Lower lobe of right lung (tissue), 2 donors: ENCODE results near the gene TFAP2E. TPM values are rescaled to one million over a fixed set of nuclear protein-coding genes. Genes with fewer than 3 reads are reported as not detected.

Experiments used
- ATAC-seq, 2 donors: fragments of 200-7000 bp; cut with Tn5 transposase; one replicate each; pipeline ENCODE4 v1.9.1; 2020 to 2022; ENCODE audit warnings: mild to moderate bottlenecking in 2 of 2, moderate library complexity in 2 of 2
- DNase-seq: peaks from one replicate; pipeline ENCODE4 v3.0.0-alpha.2; 2020
- H3K27ac ChIP-seq: fragments of 200-600 bp; one replicate; pipeline ENCODE4 v1.8.0; 2022
- H3K27me3 ChIP-seq: fragments of 200-600 bp; one replicate; pipeline ENCODE4 v1.8.0; 2022; ENCODE audit warnings: low read depth
- H3K36me3 ChIP-seq: fragments of 200-600 bp; one replicate; pipeline ENCODE4 v1.8.0; 2022; ENCODE audit warnings: mild to moderate bottlenecking
- H3K4me1 ChIP-seq: fragments of 200-600 bp; one replicate; pipeline ENCODE4 v1.8.0; 2022
- H3K4me3 ChIP-seq: fragments of 200-600 bp; one replicate; pipeline ENCODE4 v1.8.0; 2022; ENCODE audit warnings: mild to moderate bottlenecking
- H3K9me3 ChIP-seq: fragments of 200-600 bp; one replicate; pipeline ENCODE4 v1.8.0; 2022
- intact Hi-C: fragments of 100-400 bp; cut with DNase I; formaldehyde crosslinking; loops from one replicate; pipeline ENCODE4 v1.11.0; 2022
- total RNA-seq: library from RNA; stranded (reverse); fragmentation: NEBNext Ultra II Directional; extraction: Animal tissue kit (Norgen Biotek cat#: 25700); gene quantifications from one replicate; pipeline ENCODE4 v1.2.1, GENCODE V29; 2021
- TF ChIP-seq, protein P1 (sequence below): fragments of 200-600 bp; IDR thresholded peaks from one replicate; pipeline ENCODE4 v1.8.0; 2022; ENCODE audit warnings: antibody characterized with exemption, mild to moderate bottlenecking
- donor health status: DM: no; HTN: yes; CAD: no; lungs with severe emphysema.

Gene TFAP2E
- total RNA-seq, 1 donor from 2014 or later, result 2.2 TPM

DNA sequence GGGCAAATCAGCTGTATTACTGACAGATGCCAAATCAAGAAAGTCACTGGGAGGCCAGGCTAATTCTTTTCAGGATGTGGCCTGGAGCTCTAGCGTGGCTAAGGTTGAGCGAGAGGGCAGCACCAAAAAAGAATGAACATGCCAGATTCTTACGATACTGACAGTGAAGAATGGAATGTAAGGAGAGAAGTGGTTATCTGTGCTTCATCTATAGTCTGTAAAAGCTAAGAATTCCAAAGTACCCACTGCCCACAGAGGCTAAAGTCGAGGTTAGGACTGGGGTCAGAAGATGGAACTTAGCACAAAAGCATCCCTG, 32.7 kb downstream of the TFAP2E start:
- Histone ChIP-seq H3K4me1 (no peaks in the 10 kb centered on the region), H3K36me3 (peaks cover 96% of the 10 kb centered on the region), H3K9me3 (no peaks in the 10 kb centered on the region), H3K4me3 (no peak overlapping the region), H3K27ac (no peak overlapping the region), H3K27me3 (no peaks in the 10 kb centered on the region)
- ATAC-seq (no peak), DNase-seq (no peak)
- TF ChIP-seq, protein P1, sequence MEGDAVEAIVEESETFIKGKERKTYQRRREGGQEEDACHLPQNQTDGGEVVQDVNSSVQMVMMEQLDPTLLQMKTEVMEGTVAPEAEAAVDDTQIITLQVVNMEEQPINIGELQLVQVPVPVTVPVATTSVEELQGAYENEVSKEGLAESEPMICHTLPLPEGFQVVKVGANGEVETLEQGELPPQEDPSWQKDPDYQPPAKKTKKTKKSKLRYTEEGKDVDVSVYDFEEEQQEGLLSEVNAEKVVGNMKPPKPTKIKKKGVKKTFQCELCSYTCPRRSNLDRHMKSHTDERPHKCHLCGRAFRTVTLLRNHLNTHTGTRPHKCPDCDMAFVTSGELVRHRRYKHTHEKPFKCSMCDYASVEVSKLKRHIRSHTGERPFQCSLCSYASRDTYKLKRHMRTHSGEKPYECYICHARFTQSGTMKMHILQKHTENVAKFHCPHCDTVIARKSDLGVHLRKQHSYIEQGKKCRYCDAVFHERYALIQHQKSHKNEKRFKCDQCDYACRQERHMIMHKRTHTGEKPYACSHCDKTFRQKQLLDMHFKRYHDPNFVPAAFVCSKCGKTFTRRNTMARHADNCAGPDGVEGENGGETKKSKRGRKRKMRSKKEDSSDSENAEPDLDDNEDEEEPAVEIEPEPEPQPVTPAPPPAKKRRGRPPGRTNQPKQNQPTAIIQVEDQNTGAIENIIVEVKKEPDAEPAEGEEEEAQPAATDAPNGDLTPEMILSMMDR, result no peak
- intact Hi-C loops, result no loop called here

DNA sequence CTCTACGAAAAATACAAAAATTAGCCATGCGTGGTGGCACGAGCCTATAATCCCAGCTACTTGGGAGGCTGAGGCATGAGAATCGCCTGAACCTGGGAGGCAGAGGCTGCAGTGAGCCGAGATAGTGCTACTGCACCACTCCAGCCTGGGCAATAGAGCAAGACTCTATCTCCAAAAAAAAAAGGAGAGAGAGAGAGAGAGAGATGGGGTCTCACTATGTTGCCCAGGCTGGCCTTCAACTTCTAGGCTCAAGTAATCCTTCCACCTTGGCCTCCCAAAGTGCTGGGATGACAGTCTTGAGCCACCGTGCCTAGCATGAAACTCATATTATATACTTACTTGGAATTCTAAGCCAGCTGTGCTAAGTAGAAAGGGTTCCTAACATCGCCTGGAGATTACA, 38.5 kb downstream of the TFAP2E start:
- peaks cover 88% of the 10 kb centered on the region for H3K36me3 ChIP-seq
- ATAC-seq, result no peak

DNA sequence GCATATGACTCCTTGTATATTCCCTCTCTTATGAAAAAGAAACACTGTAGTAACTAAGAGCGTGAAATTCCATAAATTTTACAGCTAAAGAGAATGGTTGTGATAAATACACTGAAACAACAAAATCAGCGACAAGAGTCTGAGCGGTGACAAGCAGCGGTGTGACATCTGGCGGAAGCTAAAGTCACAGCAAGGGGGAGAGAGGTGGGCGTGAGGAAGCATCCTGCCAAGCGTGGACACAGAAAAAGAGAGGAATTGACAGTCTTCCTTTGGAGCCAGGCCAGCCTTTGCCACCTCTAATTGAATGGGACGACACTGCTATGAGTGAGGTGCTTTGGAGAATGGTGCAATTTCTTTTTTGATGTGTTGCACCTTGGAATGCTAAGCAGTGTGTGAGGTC, 42.3 kb downstream of the TFAP2E start:
- H3K9me3 ChIP-seq, result no peaks in the 10 kb centered on the region
- ATAC-seq (no peak), DNase-seq (no peak)
- intact Hi-C loops, result no loop called here
- no peaks in the 10 kb centered on the region for H3K27me3 ChIP-seq
- H3K4me1 ChIP-seq, result no peaks in the 10 kb centered on the region
- H3K36me3 ChIP-seq, result peaks cover 83% of the 10 kb centered on the region
- H3K27ac ChIP-seq, result no peak overlapping the region
- TF ChIP-seq, protein P1, result no peak
- H3K4me3 ChIP-seq, result no peak overlapping the region

More for the DNA sequence above, 38.5 kb downstream of the TFAP2E start:
- TF ChIP-seq, protein P1, result no peak
- intact Hi-C loops, result no loop called here
- H3K27ac ChIP-seq, result no peak overlapping the region
- H3K4me3 ChIP-seq, result no peak overlapping the region
- H3K27me3 ChIP-seq, result no peaks in the 10 kb centered on the region
- H3K4me1 ChIP-seq, result no peaks in the 10 kb centered on the region
- H3K9me3 ChIP-seq, result no peaks in the 10 kb centered on the region
- no peak for DNase-seq

DNA sequence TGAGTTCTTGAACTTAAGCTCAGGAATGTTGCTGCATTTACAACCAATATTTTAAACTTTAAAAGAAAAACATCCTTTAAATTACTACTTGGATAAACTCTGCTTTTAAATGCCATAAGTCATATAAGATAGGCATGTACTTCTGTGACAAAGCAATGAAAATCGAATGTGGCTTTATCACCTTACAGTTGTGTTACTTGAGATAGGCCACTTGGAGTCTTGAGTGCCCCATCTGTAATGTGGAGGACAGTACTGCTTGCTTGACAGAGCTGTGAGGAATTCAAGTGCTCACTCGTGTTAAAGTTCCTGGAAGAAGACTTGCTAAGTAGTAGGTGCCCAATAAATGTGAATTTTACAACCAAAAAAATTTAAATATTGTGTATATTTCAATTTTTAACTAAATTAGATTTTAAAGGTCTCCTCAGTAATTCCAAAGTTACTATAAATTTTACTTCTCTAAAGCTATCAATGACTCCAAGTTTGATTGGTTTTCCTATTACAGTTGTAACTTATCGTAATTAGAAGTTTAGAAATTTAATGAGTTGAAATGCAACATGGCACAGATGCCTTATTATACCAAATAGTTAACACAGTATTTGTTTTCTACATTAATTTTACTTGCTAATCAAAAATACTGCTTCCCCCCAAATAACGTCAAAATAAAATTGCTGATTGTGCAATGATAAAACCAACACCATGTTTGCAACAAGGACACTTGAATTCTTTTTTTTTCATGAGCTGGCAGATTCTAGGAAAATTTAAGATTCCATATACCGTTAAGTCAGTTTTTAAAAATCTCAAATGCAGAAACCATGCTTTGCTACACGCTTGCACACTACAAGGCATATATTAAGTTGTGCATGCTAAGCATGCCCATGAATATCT, 46.4 kb downstream of the TFAP2E start:
- Histone ChIP-seq H3K4me3 (no peak overlapping the region), H3K4me1 (no peaks in the 10 kb centered on the region), H3K27me3 (no peaks in the 10 kb centered on the region), H3K9me3 (no peaks in the 10 kb centered on the region), H3K36me3 (peaks cover 69% of the 10 kb centered on the region), H3K27ac (no peak overlapping the region)
- intact Hi-C loops, result no loop called here
- DNase-seq (no peak), ATAC-seq (no peak)
- TF ChIP-seq, protein P1, result no peak

DNA sequence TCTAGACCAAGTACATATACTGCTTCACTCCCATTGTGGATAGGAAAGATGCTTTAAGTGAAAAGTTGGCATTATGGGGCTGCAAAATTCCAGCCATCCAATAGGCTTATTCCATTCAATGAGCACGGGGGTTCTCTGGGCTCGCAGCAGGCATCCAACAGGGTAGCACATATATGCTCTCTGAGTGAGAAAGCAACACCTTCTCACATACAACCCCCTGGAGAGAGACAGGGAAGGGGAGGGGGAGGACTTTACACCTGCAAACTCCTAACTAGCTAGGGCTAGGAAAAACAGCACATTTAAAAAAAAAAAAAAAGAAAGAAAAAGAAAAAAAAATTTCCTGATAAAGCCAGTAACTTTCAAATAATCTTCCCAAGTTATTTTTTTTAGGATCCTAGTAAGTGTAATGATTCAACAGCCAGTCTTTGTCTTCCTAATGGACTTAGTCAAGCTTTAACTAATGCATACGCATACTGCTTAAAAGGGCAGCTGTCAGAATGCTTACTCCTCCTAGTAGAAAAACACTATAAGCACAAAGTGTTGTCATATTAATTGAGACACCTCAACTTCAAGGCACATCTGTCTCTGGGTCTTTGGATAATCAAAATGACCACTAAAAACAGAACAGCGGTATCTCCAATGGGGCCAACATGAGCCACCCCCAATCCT, 49.5 kb downstream of the TFAP2E start:
- peaks cover 73% of the 10 kb centered on the region for H3K36me3 ChIP-seq
- no peaks in the 10 kb centered on the region for H3K9me3 ChIP-seq
- ATAC-seq (no peak), DNase-seq (no peak)
- H3K27me3 ChIP-seq, result no peaks in the 10 kb centered on the region
- no peak overlapping the region for H3K4me3 ChIP-seq
- intact Hi-C loops, result no loop called here
- TF ChIP-seq, protein P1, result no peak
- no peak overlapping the region for H3K27ac ChIP-seq
- H3K4me1 ChIP-seq, result no peaks in the 10 kb centered on the region
